Frontal cortex (tissue), 4 donors: ENCODE data around the gene RRAGD. TPM values are rescaled to one million over a fixed set of nuclear protein-coding genes. Genes with fewer than 3 reads are reported as not detected.

Experiments
- DNase-seq, 2 donors: peaks; one replicate each; pipeline ENCODE4 v3.0.0; 2012; ENCODE audit warnings: low spot score in 2 of 2
- FAIRE-seq: peaks from 2 replicates; lab custom pipeline; 2012; peaks lifted over from hg19 to GRCh38; lab: Jason Lieb, UNC
- total RNA-seq: library from RNA; depleted of rRNA; stranded (reverse); fragments of >200 nt; gene quantifications from one replicate; pipeline ENCODE4 v1.2.3, GENCODE V29; 2014
- donor health status: control.
- donor health status: control.
- donor health status: control.

RRAGD gene
- total RNA-seq, 1 donor from 2014 or later, result 103 TPM

DNA sequence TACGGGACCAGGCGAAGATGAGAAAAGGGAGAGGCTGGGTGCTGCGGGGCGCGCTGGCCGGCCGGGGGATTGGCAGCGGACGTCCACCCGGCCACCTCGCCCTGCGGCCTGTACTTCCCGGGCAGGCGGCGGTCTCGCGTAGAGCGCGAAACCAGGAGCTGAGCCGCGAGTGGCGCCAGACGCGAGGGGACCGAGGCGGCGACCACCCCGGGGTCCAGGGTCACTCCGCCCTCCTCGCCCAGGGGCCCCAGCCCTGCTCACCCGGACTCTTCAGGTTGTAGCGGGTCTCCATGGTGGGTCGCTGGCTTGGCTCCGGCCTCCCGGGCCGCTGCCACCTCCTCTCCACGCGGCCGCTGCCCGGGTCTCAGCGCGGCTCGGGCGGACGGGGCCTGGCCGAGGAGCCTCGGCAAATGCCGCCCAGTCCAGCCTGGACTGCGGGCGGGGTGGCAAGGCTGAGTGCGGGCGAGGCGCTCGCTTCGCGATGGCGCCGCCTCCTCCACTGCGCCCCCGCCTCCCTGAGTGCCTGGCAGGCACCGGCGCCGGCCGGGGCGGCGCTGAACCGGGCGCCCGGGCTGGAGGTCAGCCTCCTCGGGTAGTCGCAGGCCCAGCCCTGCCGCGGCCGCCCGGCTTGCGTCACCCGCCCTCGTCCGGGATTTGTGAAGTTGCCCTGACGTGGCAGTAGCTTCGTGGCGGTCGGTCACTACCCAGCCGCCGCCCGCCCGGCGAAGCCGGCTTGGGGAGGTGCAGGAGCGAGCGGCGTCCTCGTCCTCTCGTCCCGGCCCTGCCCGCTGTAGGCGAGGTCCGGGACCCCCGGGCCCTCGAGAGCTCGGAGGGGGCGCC is 59.6 kb downstream of the RRAGD start, which contains the start of gene UBE2J1:
UBE2J1 (minus strand) TSS at position 445 of the 840 bp plus-strand sequence; CDS start at position 292, 153 bp downstream.
- DNase-seq (peak; percentile 84 to 87), FAIRE-seq (no peak)

- DNase-seq, result no peak
- FAIRE-seq, result no peak
These were observed 60.3 kb downstream of the RRAGD start for GRCh38 chr6:89351671-89352277.

- DNase-seq, result no peak
- no peak for FAIRE-seq
These were observed 61.6 kb downstream of the RRAGD start for GRCh38 chr6:89350281-89350966.

DNA sequence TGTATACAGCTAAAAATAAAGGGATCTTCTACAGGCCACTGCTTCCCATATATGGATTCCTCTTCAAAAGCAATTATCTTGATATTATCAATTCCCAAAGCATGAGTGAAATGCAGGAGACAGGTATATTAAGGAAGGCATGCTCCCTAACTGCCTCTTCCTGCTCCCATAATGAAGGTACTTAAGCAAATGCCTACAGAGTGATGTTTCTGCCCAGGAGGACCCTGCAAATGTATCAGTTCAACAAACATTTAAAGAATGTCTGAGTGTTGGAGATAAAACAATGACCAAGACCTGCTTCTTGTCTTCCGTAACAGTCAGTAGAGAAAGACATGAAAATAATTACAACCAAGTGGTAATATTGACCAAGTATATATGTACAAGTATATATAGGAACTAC is 63.7 kb downstream of the RRAGD start:
- DNase-seq, result no peak
- no peak for FAIRE-seq

GRCh38 chr6:89347825-89348224 is 64.2 kb downstream of the RRAGD start:
- DNase-seq, result no peak
- FAIRE-seq, result no peak

GRCh38 chr6:89346433-89346832 is 65.6 kb downstream of the RRAGD start:
- FAIRE-seq (no peak), DNase-seq (no peak)

GRCh38 chr6:89339565-89339964 is 72.5 kb downstream of the RRAGD start:
- DNase-seq, result no peak
- no peak for FAIRE-seq

DNA sequence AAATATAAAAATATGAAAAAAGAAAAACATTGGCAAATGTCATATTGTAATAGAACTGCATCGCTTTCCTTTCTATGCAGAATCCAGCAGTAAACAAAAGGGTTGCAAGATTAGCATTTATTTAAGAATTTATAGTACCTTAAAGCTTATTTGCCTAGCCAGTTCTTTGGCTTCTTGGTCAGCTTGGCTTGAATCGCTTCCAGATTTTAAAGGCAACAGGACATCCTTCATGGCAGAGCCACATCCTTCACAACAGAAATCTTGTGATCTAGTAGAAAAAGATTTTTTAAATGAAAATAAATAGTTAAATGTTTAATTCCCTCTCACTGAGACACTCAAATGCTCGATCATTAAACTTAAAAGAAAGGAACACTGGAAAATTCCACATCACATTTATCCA is 76.9 kb downstream of the RRAGD start:
- no peak for DNase-seq
- FAIRE-seq, result no peak

DNA sequence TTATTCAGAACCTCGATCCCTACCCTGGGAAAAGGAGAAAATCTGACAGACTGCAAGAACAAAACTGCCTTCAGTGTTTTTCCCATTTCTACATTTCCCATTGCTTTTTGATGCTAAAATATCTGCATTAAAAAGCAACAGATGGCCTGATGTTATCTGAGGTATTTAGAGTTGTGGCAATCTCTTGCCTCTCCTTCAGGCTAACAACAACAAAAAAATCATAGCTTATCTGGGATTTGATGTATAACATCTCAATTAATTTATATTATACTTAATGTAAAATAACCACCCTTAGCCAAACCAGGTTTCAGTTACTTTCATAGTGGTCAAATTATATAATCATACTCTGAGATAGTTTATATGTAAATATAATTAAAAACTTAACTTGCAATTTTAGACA is 81.2 kb downstream of the RRAGD start:
- FAIRE-seq (no peak), DNase-seq (no peak)

DNA sequence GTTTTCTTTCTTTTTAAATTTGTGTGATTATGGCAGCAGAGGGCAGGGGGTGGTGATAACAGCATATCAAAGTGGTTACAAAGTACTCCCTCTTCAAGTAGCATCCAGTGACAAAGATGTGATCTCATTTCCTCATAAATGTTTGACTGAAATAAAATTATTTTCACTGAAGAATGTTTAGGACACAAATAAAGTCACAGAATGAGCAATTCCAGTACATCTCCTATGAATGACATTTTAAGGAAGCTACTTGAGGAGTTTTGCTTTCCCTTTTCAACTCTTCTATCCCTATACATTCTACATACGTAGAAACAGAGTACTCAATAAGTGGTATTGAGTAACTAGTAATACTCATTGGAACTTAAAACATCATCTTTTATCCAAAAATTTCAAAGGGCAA is 83.1 kb downstream of the RRAGD start:
- DNase-seq (no peak), FAIRE-seq (no peak)

DNA sequence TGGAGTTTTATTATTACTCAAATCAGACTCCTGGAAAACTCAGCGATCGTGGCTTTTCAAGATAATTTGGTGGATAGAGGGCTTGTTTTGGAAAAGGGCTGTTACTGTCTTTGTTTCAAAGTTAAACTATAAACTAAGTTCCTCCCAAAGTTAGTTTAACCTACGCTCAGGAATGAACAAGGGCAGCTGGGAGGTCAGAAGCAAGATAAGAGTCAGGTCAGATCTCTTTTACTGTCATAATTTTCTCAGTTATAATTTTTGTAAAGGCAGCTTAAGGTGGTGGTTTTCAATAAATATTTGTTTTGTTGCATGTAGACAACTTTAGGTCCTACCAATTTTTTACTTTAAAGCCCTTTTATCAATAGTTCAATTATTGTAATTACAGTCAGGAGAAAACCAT is 87.8 kb downstream of the RRAGD start:
- FAIRE-seq, result no peak
- no peak for DNase-seq

GRCh38 chr6:89323511-89323971 is 88.5 kb downstream of the RRAGD start:
- FAIRE-seq (no peak), DNase-seq (no peak)

GRCh38 chr6:89321131-89321970 is 90.7 kb downstream of the RRAGD start:
- no peak for DNase-seq
- FAIRE-seq, result no peak

GRCh38 chr6:89320012-89320559 is 92.0 kb downstream of the RRAGD start:
- FAIRE-seq (no peak), DNase-seq (no peak)

GRCh38 chr6:89317067-89317466 is 95.0 kb downstream of the RRAGD start:
- FAIRE-seq (no peak), DNase-seq (no peak)

DNA sequence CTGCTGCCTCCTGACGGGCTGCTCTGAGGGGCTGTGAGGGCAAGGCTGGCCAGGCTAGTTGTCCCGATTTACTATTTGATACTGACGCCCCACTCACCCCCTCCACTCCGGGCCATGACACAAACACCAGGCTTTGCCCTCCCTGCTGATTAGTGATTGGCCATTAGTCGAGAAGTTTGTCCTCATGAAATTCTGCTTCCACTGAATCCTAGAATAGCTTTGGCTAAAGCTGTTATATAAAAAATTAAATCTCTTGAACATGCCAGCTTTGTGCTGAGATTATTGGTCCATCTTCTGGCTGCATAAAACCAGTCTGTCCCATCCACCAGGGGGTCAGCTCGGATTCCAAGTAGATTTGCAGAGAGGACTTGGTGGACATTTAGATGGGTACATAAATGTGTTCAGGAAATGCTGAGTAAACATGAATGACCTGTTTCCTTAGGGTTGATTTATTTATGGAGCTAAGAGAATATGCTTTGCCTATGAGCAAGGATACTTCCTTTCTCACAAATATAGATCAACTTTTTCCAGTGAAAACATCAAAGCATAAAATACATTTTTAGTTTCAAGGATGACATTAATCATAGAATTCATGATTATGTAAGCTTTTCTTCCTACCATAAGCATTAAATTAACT is 96.7 kb downstream of the RRAGD start, which contains the start of gene GABRR2:
GABRR2 (minus strand) TSS at position 51 of the 637 bp plus-strand sequence. CDS start 134 bp downstream, outside the sequence.
- FAIRE-seq (no peak), DNase-seq (no peak)

DNA sequence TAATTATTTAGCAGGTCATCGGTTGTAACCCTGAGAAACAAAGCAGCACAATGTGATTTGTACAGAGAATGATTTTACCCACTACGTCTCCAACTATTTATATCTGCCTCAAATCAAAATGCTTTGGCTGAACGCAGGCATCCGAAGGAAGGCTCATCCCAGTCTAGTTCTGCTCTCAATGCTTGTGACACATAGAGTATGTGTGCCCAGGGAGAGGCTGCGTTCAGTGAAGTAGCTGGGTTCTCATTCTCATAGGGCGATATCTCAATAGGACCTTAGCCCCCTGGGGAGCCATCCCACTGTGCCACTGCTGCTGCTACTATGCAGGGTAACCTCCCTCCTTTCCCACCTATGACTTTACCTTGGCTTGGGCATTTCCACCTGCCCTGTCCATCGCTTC is 97.4 kb downstream of the RRAGD start:
- FAIRE-seq (no peak), DNase-seq (no peak)
